GM23248 (cell line): ENCODE results near the gene SKAP1.

Experiments
- EZH2 ChIP-seq: fragments of 200-600 bp; sonication (generic); IDR thresholded peaks from 2 replicates; pipeline ENCODE4 v1.6.1; 2018; ENCODE audit warnings: antibody characterized with exemption, mild to moderate bottlenecking; ENCODE audit not compliant: insufficient read depth, poor library complexity, severe bottlenecking
- EZH2phosphoT487 ChIP-seq: fragments of 200-600 bp; sonication (generic); IDR thresholded peaks from 2 replicates; pipeline ENCODE4 v1.6.1; 2018; ENCODE audit warnings: antibody characterized with exemption, moderate library complexity, mild to moderate bottlenecking, low read depth; ENCODE audit not compliant: insufficient read depth

DNA sequence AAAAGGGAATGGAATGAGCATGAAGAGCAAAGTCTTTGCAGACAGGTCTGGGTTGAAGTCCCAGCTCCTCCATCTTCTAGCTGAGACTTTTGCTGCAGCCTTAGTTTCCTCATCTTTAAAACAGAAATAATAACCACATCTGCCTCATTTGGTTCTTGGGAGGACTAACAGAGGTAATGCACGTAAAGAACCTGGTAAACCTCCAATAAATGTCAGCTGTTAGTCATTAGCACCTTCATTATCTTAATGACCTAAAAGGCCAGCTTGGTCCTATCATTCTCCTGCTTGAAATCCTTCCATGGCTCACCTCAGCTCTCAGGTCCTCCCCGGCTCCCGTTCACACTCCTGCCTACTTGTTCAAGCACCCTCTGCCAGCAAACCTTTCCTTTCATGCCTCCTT is 51.8 kb downstream of the SKAP1 start:
- no peak for TF ChIP-seq EZH2
- TF ChIP-seq EZH2phosphoT487: no peak
